GM23338 (cell line): ENCODE results near the gene PIK3R3. TPM values are rescaled to one million over a fixed set of nuclear protein-coding genes. Genes with fewer than 3 reads are reported as not detected.

Source experiments
- ATAC-seq: fragments of 200-7000 bp; cut with Tn5 transposase; 3 replicates; pipeline ENCODE4 v1.9.1; 2020
- DNase-seq: peaks from one replicate; pipeline ENCODE4 v3.0.0-alpha.2; 2015; ENCODE audit warnings: low spot score
- H2AFZ ChIP-seq: fragments of 200-600 bp; sonication (generic); 2 replicates; pipeline ENCODE4 v1.8.0; 2016; ENCODE audit warnings: antibody characterized with exemption, mild to moderate bottlenecking, moderate library complexity
- H3F3A ChIP-seq: fragments of 200-600 bp; sonication (generic); replicated peaks from 2 replicates; pipeline ENCODE4 v1.8.0; 2017; ENCODE audit warnings: antibody characterized with exemption, mixed run types, low read depth
- H3K27ac ChIP-seq: fragments of 200-600 bp; sonication (generic); 2 replicates; pipeline ENCODE4 v1.6.1; 2016; ENCODE audit warnings: low read depth
- H3K27me3 ChIP-seq: fragments of 200-600 bp; sonication (generic); 2 replicates; pipeline ENCODE4 v1.8.0; 2016; ENCODE audit warnings: mild to moderate bottlenecking, mixed run types, moderate library complexity; ENCODE audit not compliant: insufficient read depth
- H3K36me3 ChIP-seq: fragments of 200-600 bp; sonication (generic); 2 replicates; pipeline ENCODE4 v1.8.0; 2016; ENCODE audit warnings: mild to moderate bottlenecking; ENCODE audit not compliant: insufficient read depth
- H3K4me1 ChIP-seq: fragments of 200-600 bp; sonication (generic); 2 replicates; pipeline ENCODE4 v1.8.0; 2016; ENCODE audit warnings: mild to moderate bottlenecking, moderate library complexity; ENCODE audit not compliant: insufficient read depth
- H3K4me2 ChIP-seq: fragments of 200-600 bp; sonication (generic); 2 replicates; pipeline ENCODE4 v1.7.1; 2017; ENCODE audit warnings: mixed run types
- H3K4me3 ChIP-seq: fragments of 200-600 bp; sonication (generic); 2 replicates; pipeline ENCODE4 v1.6.1; 2016; ENCODE audit warnings: mixed run types
- H3K79me2 ChIP-seq: fragments of 200-600 bp; sonication (generic); replicated peaks from 2 replicates; pipeline ENCODE4 v1.8.0; 2017; ENCODE audit warnings: mild to moderate bottlenecking; ENCODE audit not compliant: insufficient read depth
- H3K9me2 ChIP-seq: fragments of 200-600 bp; sonication (generic); 2 replicates; pipeline ENCODE4 v1.8.0; 2017; ENCODE audit not compliant: insufficient read depth
- H4K20me1 ChIP-seq: fragments of 200-600 bp; sonication (generic); replicated peaks from 2 replicates; pipeline ENCODE4 v1.8.0; 2017; ENCODE audit warnings: mild to moderate bottlenecking; ENCODE audit not compliant: insufficient read depth
- H3K27ac Mint-ChIP-seq: 2 replicates; pipeline ENCODE4 v1.8.0; 2020; ENCODE audit warnings: inconsistent platforms, mild to moderate bottlenecking, moderate library complexity, mixed read lengths
- H3K27me3 Mint-ChIP-seq: 3 replicates; pipeline ENCODE4 v1.8.0; 2022; ENCODE audit warnings: low read depth, mild to moderate bottlenecking, moderate library complexity, mixed read lengths, inconsistent platforms; ENCODE audit not compliant: insufficient read depth, poor library complexity
- H3K36me3 Mint-ChIP-seq: 3 replicates; pipeline ENCODE4 v1.8.0; 2021; ENCODE audit warnings: low read depth, mild to moderate bottlenecking, inconsistent platforms, moderate library complexity, mixed read lengths
- H3K4me1 Mint-ChIP-seq: 3 replicates; pipeline ENCODE4 v1.8.0; 2020; ENCODE audit warnings: mild to moderate bottlenecking, inconsistent platforms, mixed read lengths
- H3K4me3 Mint-ChIP-seq: 3 replicates; pipeline ENCODE4 v1.8.0; 2021; ENCODE audit warnings: moderate library complexity, mild to moderate bottlenecking, inconsistent platforms, mixed read lengths
- H3K9me3 Mint-ChIP-seq: 3 replicates; pipeline ENCODE4 v1.8.0; 2020; ENCODE audit warnings: moderate library complexity, mild to moderate bottlenecking, inconsistent platforms, mixed read lengths
- CREB1 ChIP-seq: fragments of 250-450 bp; sonication (Bioruptor Pico); IDR thresholded peaks from 2 replicates; pipeline ENCODE4 v1.5.0; 2020; ENCODE audit warnings: low read depth, mild to moderate bottlenecking, moderate library complexity
- CTCF ChIP-seq, 2 experiments: fragments of 200-600 bp in 1 of 2; sonication (generic) in 1 of 2; conservative IDR thresholded peaks; 2 replicates each; pipeline versions ENCODE4 v1.5.1 to v1.6.1; 2016 to 2017; ENCODE audit warnings: antibody characterized with exemption in 2 of 2, low read depth in 2 of 2, mild to moderate bottlenecking in 2 of 2, moderate library complexity in 1 of 2
- EZH2 ChIP-seq: fragments of 200-600 bp; sonication (generic); IDR thresholded peaks from one replicate; pipeline ENCODE4 v1.8.0; 2017; ENCODE audit warnings: antibody characterized with exemption, mild to moderate bottlenecking, low read depth; ENCODE audit not compliant: unreplicated experiment
- EZH2phosphoT487 ChIP-seq: fragments of 200-600 bp; sonication (generic); IDR thresholded peaks from one replicate; pipeline ENCODE4 v1.8.1; 2018; ENCODE audit warnings: antibody characterized with exemption; ENCODE audit not compliant: unreplicated experiment
- JUNB ChIP-seq: IDR thresholded peaks from one replicate; pipeline ENCODE4 v1.6.1; 2016; ENCODE audit warnings: antibody characterized with exemption; ENCODE audit not compliant: unreplicated experiment
- NANOG ChIP-seq: IDR thresholded peaks from 2 replicates; pipeline ENCODE4 v1.6.1; 2016; ENCODE audit warnings: antibody characterized with exemption, borderline replicate concordance
- REST ChIP-seq: IDR thresholded peaks from one replicate; pipeline ENCODE4 v1.6.1; 2018; ENCODE audit warnings: antibody characterized with exemption; ENCODE audit not compliant: unreplicated experiment
- STAT1 ChIP-seq: IDR thresholded peaks from one replicate; pipeline ENCODE4 v1.6.1; 2016; ENCODE audit warnings: antibody characterized with exemption; ENCODE audit not compliant: unreplicated experiment
- ZNF114 ChIP-seq: fragments of 250-450 bp; sonication (Bioruptor Pico); IDR thresholded peaks from 2 replicates; pipeline ENCODE4 v1.5.0; 2020; ENCODE audit warnings: mild to moderate bottlenecking, moderate library complexity
- ZNF331 ChIP-seq: fragments of 250-450 bp; sonication (Bioruptor Pico); IDR thresholded peaks from 2 replicates; pipeline ENCODE4 v1.5.0; 2020; ENCODE audit warnings: low read depth, mild to moderate bottlenecking, moderate library complexity
- polyA plus RNA-seq: library from polyadenylated mRNA; unstranded; fragments of >200 nt; fragmentation: Nextera tagmentation; extraction: Ambion mirVana; gene quantifications from 2 replicates; pipeline ENCODE4 v1.2.1, GENCODE V29; 2016
- total RNA-seq: library from RNA; depleted of rRNA; stranded (reverse); fragments of >200 nt; shearing (Covaris generic); gene quantifications from 2 replicates; pipeline ENCODE4 v1.2.3, GENCODE V29; 2014

The PIK3R3 gene
- total and polyA plus RNA-seq, 2 experiments from 2014 or later = 7.5 to 8.6 TPM

- H3K9me2 ChIP-seq = no peaks in the 10 kb centered on the region
- H3K27ac ChIP-seq = no peak overlapping the region
- ATAC-seq = peak; percentile 59
- H2AFZ ChIP-seq = no peak overlapping the region
- no peak overlapping the region for H3K4me3 Mint-ChIP-seq
- peaks cover 9% of the 10 kb centered on the region for H3K27me3 Mint-ChIP-seq
- no peak overlapping the region for H3K4me3 ChIP-seq
- H3K27ac Mint-ChIP-seq = peak overlapping the region; percentile 22; the same call in 1 of the 2 replicates
- H3K27me3 ChIP-seq = no peaks in the 10 kb centered on the region
- peaks cover 26% of the 10 kb centered on the region for H3K36me3 Mint-ChIP-seq
- 0 out of 2 replicates have a peak, but pooled peaks cover 4% of the 10 kb centered on the region for H3K4me1 ChIP-seq
- peaks cover 9% of the 10 kb centered on the region; the same call in 1 of the 2 replicates for H3F3A ChIP-seq
- TF ChIP-seq EZH2 = no peak
- TF ChIP-seq CTCF (conservative IDR thresholded peaks at IDR 0.05; ENCODE audit: low read depth in 2 of 2) = peak in 1 of 2 experiments; percentile 64; a peak in 2 of 4 replicates
- no peak for TF ChIP-seq REST
- TF ChIP-seq STAT1 = no peak
- H3K36me3 ChIP-seq = no peaks in the 10 kb centered on the region
- no peaks in the 10 kb centered on the region; the same call in 2 of the 3 replicates for H3K4me1 Mint-ChIP-seq
- peak; percentile 42 for DNase-seq
- peaks cover 4% of the 10 kb centered on the region; the same call in 1 of the 2 replicates for H4K20me1 ChIP-seq
- no peaks in the 10 kb centered on the region for H3K9me3 Mint-ChIP-seq
- H3K79me2 ChIP-seq = no peaks in the 10 kb centered on the region
- H3K4me2 ChIP-seq = no peak overlapping the region
Observed at GRCh38 chr1:46034601-46035516, 97.6 kb downstream of the PIK3R3 start.

- Mint-ChIP-seq H3K27ac (no peak overlapping the region), H3K9me3 (no peaks in the 10 kb centered on the region), H3K27me3 (peaks cover 9% of the 10 kb centered on the region), H3K4me1 (no peaks in the 10 kb centered on the region; the same call in 2 of the 3 replicates), H3K36me3 (peaks cover 46% of the 10 kb centered on the region), H3K4me3 (no peak overlapping the region)
- Histone ChIP-seq H3K79me2 (no peaks in the 10 kb centered on the region), H3K4me2 (no peak overlapping the region), H3K27ac (no peak overlapping the region), H2AFZ (no peak overlapping the region), H4K20me1 (no peaks in the 10 kb centered on the region), H3F3A (peaks cover under 1% of the 10 kb centered on the region; the same call in 1 of the 2 replicates), H3K36me3 (no peaks in the 10 kb centered on the region), H3K9me2 (no peaks in the 10 kb centered on the region), H3K27me3 (no peaks in the 10 kb centered on the region), H3K4me1 (no peaks in the 10 kb centered on the region), H3K4me3 (no peak overlapping the region)
- DNase-seq = no peak
- ATAC-seq = no peak
- TF ChIP-seq ZNF114 (CRISPR knock-in tag) = no peak
- TF ChIP-seq ZNF331 (CRISPR knock-in tag) = no peak
- TF ChIP-seq STAT1 = no peak
- TF ChIP-seq EZH2phosphoT487 = no peak
- TF ChIP-seq NANOG = no peak
- no peak for TF ChIP-seq CREB1 (CRISPR knock-in tag)
- TF ChIP-seq REST = no peak
- TF ChIP-seq JUNB = no peak
Observed at GRCh38 chr1:46030876-46031660, 101.4 kb downstream of the PIK3R3 start.
